SU-DHL-6 (cell line): ENCODE data around the gene KAZN.

ENCODE experiments used
- H2AFZ ChIP-seq: fragments of 200-600 bp; sonication (generic); 2 replicates; pipeline ENCODE4 v1.6.1; 2014; ENCODE audit warnings: low read depth, mild to moderate bottlenecking, moderate library complexity, mixed read lengths, antibody characterized with exemption, low read length; ENCODE audit not compliant: severe bottlenecking
- H3F3A ChIP-seq: fragments of 200-600 bp; shearing (Covaris generic); 2 replicates; pipeline ENCODE4 v1.6.0; 2016; ENCODE audit warnings: antibody characterized with exemption, mild to moderate bottlenecking; ENCODE audit not compliant: insufficient read depth
- H3K27ac ChIP-seq: fragments of 200-600 bp; sonication (generic); 2 replicates; pipeline ENCODE4 v1.5.1; 2016; ENCODE audit warnings: low read depth, mild to moderate bottlenecking, low read length, moderate library complexity, mixed read lengths
- H3K27me3 ChIP-seq: fragments of 200-600 bp; sonication (generic), shearing (Covaris generic); 2 replicates; pipeline ENCODE4 v1.6.0; 2014; ENCODE audit warnings: mild to moderate bottlenecking, low read length
- H3K36me3 ChIP-seq: fragments of 200-600 bp; sonication (generic); 2 replicates; pipeline ENCODE4 v1.6.1; 2014; ENCODE audit warnings: mild to moderate bottlenecking, low read length, mixed read lengths
- H3K4me2 ChIP-seq: fragments of 300-600, 200-600 bp; shearing (Covaris generic), sonication (generic); 2 replicates; pipeline ENCODE4 v1.6.0; 2014; ENCODE audit warnings: low read length, low read depth, mild to moderate bottlenecking; ENCODE audit not compliant: poor library complexity, severe bottlenecking
- H3K4me3 ChIP-seq: fragments of 200-600 bp; sonication (generic); 2 replicates; pipeline ENCODE4 v1.5.1; 2014; ENCODE audit warnings: antibody characterized with exemption, low read length, mild to moderate bottlenecking, mixed read lengths; ENCODE audit not compliant: insufficient read depth, poor library complexity, severe bottlenecking
- H3K79me2 ChIP-seq: fragments of 200-600 bp; sonication (generic); 2 replicates; pipeline ENCODE4 v1.6.1; 2014; ENCODE audit warnings: mild to moderate bottlenecking, low read length, moderate library complexity; ENCODE audit not compliant: insufficient read depth
- H3K9ac ChIP-seq: fragments of 200-600 bp; sonication (generic); 2 replicates; pipeline ENCODE4 v1.7.0; 2014; ENCODE audit warnings: mild to moderate bottlenecking, low read length
- H3K9me2 ChIP-seq: fragments of 200-600 bp; sonication (generic); replicated peaks from 2 replicates; pipeline ENCODE4 v1.6.1; 2014; ENCODE audit warnings: low read length; ENCODE audit not compliant: insufficient read depth
- H3K9me3 ChIP-seq: fragments of 200-600 bp; sonication (generic); 2 replicates; pipeline ENCODE4 v1.6.1; 2014; ENCODE audit warnings: low read length, mixed read lengths; ENCODE audit not compliant: insufficient read depth
- H4K20me1 ChIP-seq: fragments of 200-600 bp; sonication (generic); 2 replicates; pipeline ENCODE4 v1.6.1; 2014; ENCODE audit warnings: low read depth, mild to moderate bottlenecking, antibody characterized with exemption, low read length, moderate library complexity, mixed read lengths
- CTCF ChIP-seq: fragments of 200-600 bp; sonication (generic); IDR thresholded peaks from one replicate; pipeline ENCODE4 v1.5.1; 2017; ENCODE audit warnings: antibody characterized with exemption, mild to moderate bottlenecking, low read length, moderate library complexity; ENCODE audit not compliant: insufficient read depth, poor library complexity, severe bottlenecking
- EZH2phosphoT487 ChIP-seq: fragments of 200-600 bp; sonication (generic), shearing (Covaris generic); conservative IDR thresholded peaks from 2 replicates; pipeline ENCODE4 v1.6.1; 2018; ENCODE audit warnings: mild to moderate bottlenecking, antibody characterized with exemption, low read length, moderate library complexity, mixed read lengths

The KAZN gene

GRCh38 chr1:15137809-15138208 lies 539.3 kb downstream of the KAZN start:
- no peak overlapping the region for H3K9ac ChIP-seq
- no peaks in the 10 kb centered on the region for H3K9me2 ChIP-seq
- no peaks in the 10 kb centered on the region for H3K9me3 ChIP-seq
- H3K4me2 ChIP-seq = no peak overlapping the region
- H3K79me2 ChIP-seq = no peaks in the 10 kb centered on the region
- no peaks in the 10 kb centered on the region for H3K36me3 ChIP-seq
- H3F3A ChIP-seq = no peaks in the 10 kb centered on the region
- H3K4me3 ChIP-seq = no peak overlapping the region
- H3K27ac ChIP-seq = no peak overlapping the region
- H2AFZ ChIP-seq = no peak overlapping the region
- H3K27me3 ChIP-seq = no peaks in the 10 kb centered on the region
- TF ChIP-seq EZH2phosphoT487 = no peak
- no peak for TF ChIP-seq CTCF
- no peaks in the 10 kb centered on the region for H4K20me1 ChIP-seq

- TF ChIP-seq CTCF (no peak), EZH2phosphoT487 (no peak)
- Histone ChIP-seq H3K27ac (no peak overlapping the region), H2AFZ (no peak overlapping the region), H3K9me3 (no peaks in the 10 kb centered on the region), H3K9ac (no peak overlapping the region), H3K9me2 (no peaks in the 10 kb centered on the region), H3K27me3 (no peaks in the 10 kb centered on the region), H3K4me2 (no peak overlapping the region), H4K20me1 (no peaks in the 10 kb centered on the region), H3F3A (no peaks in the 10 kb centered on the region), H3K36me3 (no peaks in the 10 kb centered on the region), H3K4me3 (no peak overlapping the region), H3K79me2 (no peaks in the 10 kb centered on the region)
Measured at GRCh38 chr1:15139654-15140350, 541.3 kb downstream of the KAZN start.

- Histone ChIP-seq H3K4me3 (no peak overlapping the region), H3K27me3 (no peaks in the 10 kb centered on the region), H3K79me2 (no peaks in the 10 kb centered on the region), H3K36me3 (no peaks in the 10 kb centered on the region), H2AFZ (no peak overlapping the region), H3K9me3 (no peaks in the 10 kb centered on the region), H4K20me1 (no peaks in the 10 kb centered on the region), H3K4me2 (no peak overlapping the region), H3K27ac (no peak overlapping the region), H3K9ac (no peak overlapping the region), H3F3A (no peaks in the 10 kb centered on the region), H3K9me2 (no peaks in the 10 kb centered on the region)
- no peak for TF ChIP-seq CTCF
- no peak for TF ChIP-seq EZH2phosphoT487
Measured at GRCh38 chr1:15141935-15142539, 543.6 kb downstream of the KAZN start.
